ENCODE data around the gene EPAS1. TPM values are rescaled to one million over a fixed set of nuclear protein-coding genes. Genes with fewer than 3 reads are reported as not detected.
A peak's percentile ranks its signal among the peaks of the same experiment; 100 is the strongest.

EPAS1 gene
- total and polyA plus RNA-seq, 12 donors = 25.2 to 307 (median 175) TPM

GRCh38 chr2:46267616-46268015 is 29.6 kb upstream of the EPAS1 start:
- Histone ChIP-seq H3K27me3 (no peaks in the 10 kb centered on the region), H3K4me3 (no peak overlapping the region), H3K9me3 (replicated peaks in 1 of 3) (no peaks in the 10 kb centered on the region), H3K27ac (no peak overlapping the region), H3K4me1 (replicated peaks in 1 of 2) (no peaks in the 10 kb centered on the region), H3K36me3 (replicated peaks in 1 of 2) (no peaks in the 10 kb centered on the region)
- no peak for TF ChIP-seq CTCF (IDR thresholded peaks at IDR 0.05)
- intact Hi-C loops (cut with DNase I) = no loop called here
- no peak for DNase-seq
- 43 to 62% (median 49%) methylated on average over 1 of the region's 1 CpG for WGBS, 4 donors

GRCh38 chr2:46268196-46268595 is 29.0 kb upstream of the EPAS1 start:
- no peaks in the 10 kb centered on the region for H3K4me1 ChIP-seq (replicated peaks in 1 of 2)
- TF ChIP-seq POLR2A (IDR thresholded peaks at IDR 0.05) = no peak
- no peaks in the 10 kb centered on the region for H3K36me3 ChIP-seq (replicated peaks in 1 of 2)
- peak in 1 of 7 donors; percentile 13 for DNase-seq
- no peaks in the 10 kb centered on the region for H3K27me3 ChIP-seq
- WGBS, 4 donors = 33 to 48% (median 41%) methylated on average over 2 of the region's 2 CpGs
- intact Hi-C loops (cut with DNase I) = no loop called here
- no peak overlapping the region for H3K4me3 ChIP-seq
- no peaks in the 10 kb centered on the region for H3K9me3 ChIP-seq (replicated peaks in 1 of 3)
- H3K27ac ChIP-seq = no peak overlapping the region

- WGBS, 4 donors = 88 to 94% (median 91%) methylated on average over 4 of the region's 4 CpGs
- DNase-seq = no peak
- TF ChIP-seq POLR2A (IDR thresholded peaks at IDR 0.05) (no peak), CTCF (IDR thresholded peaks at IDR 0.05) (no peak)
- H3K4me3 ChIP-seq = no peak overlapping the region
- intact Hi-C loops (cut with DNase I) = no loop called here
- no peak overlapping the region for H3K27ac ChIP-seq
- no peaks in the 10 kb centered on the region for H3K9me3 ChIP-seq (replicated peaks in 1 of 3)
- H3K27me3 ChIP-seq = no peaks in the 10 kb centered on the region
- H3K4me1 ChIP-seq (replicated peaks in 1 of 2) = no peaks in the 10 kb centered on the region
- H3K36me3 ChIP-seq (replicated peaks in 1 of 2) = no peaks in the 10 kb centered on the region
Measured at GRCh38 chr2:46269001-46269400, 28.2 kb upstream of the EPAS1 start.

DNA sequence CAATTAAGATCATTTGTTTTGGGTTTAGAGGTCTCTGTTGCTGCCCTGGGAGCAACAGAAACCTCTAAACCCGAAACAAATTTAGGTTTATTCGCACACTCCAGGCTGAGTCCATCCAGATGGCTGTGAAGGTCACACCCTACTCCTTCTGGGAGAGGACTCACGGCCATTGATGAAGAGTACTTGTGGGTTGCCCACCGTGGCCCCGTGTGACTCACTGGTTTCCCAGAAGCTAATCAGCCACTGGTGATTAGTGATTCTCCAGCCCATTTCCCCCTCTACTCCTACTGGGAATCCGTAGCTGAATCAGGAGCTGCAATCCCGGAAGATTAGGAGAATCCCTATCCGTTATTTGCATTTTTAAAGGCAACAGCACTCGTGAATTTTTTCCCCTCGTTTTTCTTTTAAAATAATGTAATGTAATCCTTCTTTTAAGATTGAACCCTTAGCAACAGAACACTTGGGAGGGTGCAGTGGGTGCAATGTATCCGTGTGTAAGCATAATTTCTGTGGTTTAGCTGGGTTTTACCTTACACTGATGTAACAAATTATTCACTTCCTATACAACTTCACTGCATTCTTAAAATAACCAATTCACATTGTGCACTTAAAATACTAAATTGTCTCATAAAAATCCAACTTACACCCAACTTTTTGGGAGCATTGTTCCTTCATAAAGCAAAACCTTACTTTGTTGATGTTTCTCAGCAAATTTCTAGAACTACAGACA is 27.5 kb upstream of the EPAS1 start:
- H3K9me3 ChIP-seq (replicated peaks in 1 of 3) = no peaks in the 10 kb centered on the region
- no peaks in the 10 kb centered on the region for H3K4me1 ChIP-seq (replicated peaks in 1 of 2)
- 59 to 68% (median 65%) methylated on average over 11 of the region's 11 CpGs for WGBS, 4 donors
- intact Hi-C loops (cut with DNase I) = no loop called here
- DNase-seq = no peak
- no peaks in the 10 kb centered on the region for H3K27me3 ChIP-seq
- no peak overlapping the region for H3K27ac ChIP-seq
- H3K4me3 ChIP-seq = no peak overlapping the region
- H3K36me3 ChIP-seq (replicated peaks in 1 of 2) = no peaks in the 10 kb centered on the region
- TF ChIP-seq CTCF (IDR thresholded peaks at IDR 0.05) (no peak), POLR2A (IDR thresholded peaks at IDR 0.05) (no peak)

- DNase-seq = no peak
- Histone ChIP-seq H3K9me3 (replicated peaks in 1 of 3) (no peaks in the 10 kb centered on the region), H3K36me3 (replicated peaks in 1 of 2) (no peaks in the 10 kb centered on the region), H3K4me1 (replicated peaks in 1 of 2) (peaks cover 0 to 6% of the 10 kb centered on the region in 2 donors), H3K27me3 (no peaks in the 10 kb centered on the region), H3K4me3 (no peak overlapping the region), H3K27ac (no peak overlapping the region)
- 54 to 56% (median 55%) methylated on average over 2 of the region's 2 CpGs for WGBS, 4 donors
- intact Hi-C loops (cut with DNase I) = no loop called here
- no peak for TF ChIP-seq CTCF (IDR thresholded peaks at IDR 0.05)
- no peak for TF ChIP-seq POLR2A (IDR thresholded peaks at IDR 0.05)
Measured at GRCh38 chr2:46270384-46270783, 26.8 kb upstream of the EPAS1 start.

Measured in adrenal gland (tissue), 12 donors.